Activated CD8-positive, alpha-beta memory T cell treated with anti-CD3 and anti-CD28 coated beads, Interleukin-2, amount 10 ng/mL, durations not matched to agents 7 days and 5 days (primary cell): ENCODE data around the gene PHACTR3. TPM values are rescaled to one million over a fixed set of nuclear protein-coding genes. Genes with fewer than 3 reads are reported as not detected.
"Not testable (repeated sequence)": the region's sequence is repeated elsewhere in the genome, so short reads cannot be mapped to it uniquely, and the experiment has no call there.

Source experiments
- ATAC-seq: fragments of 150-1000 bp; cut with Tn5 transposase; one replicate; pipeline ENCODE4 v1.10.0; 2021; ENCODE audit warnings: moderate library complexity
- CTCF ChIA-PET: fragments of 350-600 bp; sonication (Branson Sonifier 250); formaldehyde crosslinking; loops from one replicate; lab custom pipeline; 2021; ENCODE audit warnings: antibody characterized with exemption; lab: Charles Lee
- DNase-seq: peaks from one replicate; pipeline ENCODE4 v3.0.0-alpha.2; 2020
- H3K27ac Mint-ChIP-seq: one replicate; pipeline ENCODE4 v1.8.0; 2021; ENCODE audit warnings: mild to moderate bottlenecking, mixed read lengths
- H3K27me3 Mint-ChIP-seq: one replicate; pipeline ENCODE4 v1.8.0; 2021; ENCODE audit warnings: mixed read lengths
- H3K36me3 Mint-ChIP-seq: one replicate; pipeline ENCODE4 v1.8.0; 2021; ENCODE audit warnings: mild to moderate bottlenecking, mixed read lengths
- H3K4me1 Mint-ChIP-seq: one replicate; pipeline ENCODE4 v1.8.0; 2021; ENCODE audit warnings: mixed read lengths
- H3K4me3 Mint-ChIP-seq: one replicate; pipeline ENCODE4 v1.8.0; 2021; ENCODE audit warnings: mild to moderate bottlenecking, moderate library complexity, mixed read lengths
- H3K9me3 Mint-ChIP-seq: one replicate; pipeline ENCODE4 v1.8.0; 2022; ENCODE audit warnings: low read depth, mixed read lengths
- total RNA-seq, 2 experiments: library from RNA; stranded (reverse); gene quantifications; one replicate each; pipeline ENCODE4 v1.2.3, GENCODE V29; 2021

Gene PHACTR3
- total RNA-seq, 2 experiments from 2014 or later, result not detected

- no peak for DNase-seq
- Mint-ChIP-seq H3K27ac (no peak overlapping the region), H3K27me3 (peaks cover 53% of the 10 kb centered on the region), H3K4me1 (peaks cover 3% of the 10 kb centered on the region), H3K9me3 (no peaks in the 10 kb centered on the region), H3K36me3 (no peaks in the 10 kb centered on the region), H3K4me3 (no peak overlapping the region)
- no peak for ATAC-seq
- CTCF ChIA-PET, result no interaction called here
Measured at GRCh38 chr20:59605601-59606364, 1.4 kb downstream of the PHACTR3 start.

GRCh38 chr20:59606566-59606965, 2.2 kb downstream of the PHACTR3 start:
- peaks cover 51% of the 10 kb centered on the region for H3K27me3 Mint-ChIP-seq

GRCh38 chr20:59608396-59608795, 4.1 kb downstream of the PHACTR3 start:
- peaks cover 37% of the 10 kb centered on the region for H3K27me3 Mint-ChIP-seq
- H3K9me3 Mint-ChIP-seq, result no peaks in the 10 kb centered on the region
- H3K36me3 Mint-ChIP-seq, result no peaks in the 10 kb centered on the region
- DNase-seq, result no peak
- CTCF ChIA-PET, result interaction anchor here (1.0 to 1.2 kb wide), 2 partner anchors 10 to 37 kb away, joined by 4 to 5 read pairs; no protein-coding TSS in a partner anchor
- no peak overlapping the region for H3K4me3 Mint-ChIP-seq
- no peak overlapping the region for H3K27ac Mint-ChIP-seq
- peaks cover 3% of the 10 kb centered on the region for H3K4me1 Mint-ChIP-seq
- no peak for ATAC-seq

More at GRCh38 chr20:59606566-59606965, 2.2 kb downstream of the PHACTR3 start:
- no peaks in the 10 kb centered on the region for H3K36me3 Mint-ChIP-seq
- no peaks in the 10 kb centered on the region for H3K9me3 Mint-ChIP-seq
- H3K27ac Mint-ChIP-seq, result no peak overlapping the region
- DNase-seq, result no peak
- ATAC-seq, result no peak
- no peak overlapping the region for H3K4me3 Mint-ChIP-seq
- CTCF ChIA-PET, result no interaction called here
- peaks cover 3% of the 10 kb centered on the region for H3K4me1 Mint-ChIP-seq

GRCh38 chr20:59608871-59609270, 4.5 kb downstream of the PHACTR3 start:
- Mint-ChIP-seq H3K27ac (no peak overlapping the region), H3K9me3 (no peaks in the 10 kb centered on the region), H3K4me1 (peaks cover 3% of the 10 kb centered on the region), H3K4me3 (no peak overlapping the region), H3K36me3 (no peaks in the 10 kb centered on the region), H3K27me3 (peaks cover 33% of the 10 kb centered on the region)
- CTCF ChIA-PET, result interaction anchor here (1.0 to 1.2 kb wide), 2 partner anchors 11 to 37 kb away, joined by 4 to 5 read pairs; no protein-coding TSS in a partner anchor
- ATAC-seq (no peak), DNase-seq (no peak)

GRCh38 chr20:59611286-59611685, 6.9 kb downstream of the PHACTR3 start:
- Mint-ChIP-seq H3K27me3 (peaks cover 22% of the 10 kb centered on the region), H3K4me1 (peaks cover 3% of the 10 kb centered on the region), H3K9me3 (no peaks in the 10 kb centered on the region), H3K36me3 (no peaks in the 10 kb centered on the region), H3K4me3 (no peak overlapping the region), H3K27ac (no peak overlapping the region)
- DNase-seq, result no peak
- ATAC-seq, result no peak
- CTCF ChIA-PET, result no interaction called here

- Mint-ChIP-seq H3K36me3 (no peaks in the 10 kb centered on the region), H3K4me3 (no peak overlapping the region), H3K4me1 (peaks cover 3% of the 10 kb centered on the region), H3K9me3 (no peaks in the 10 kb centered on the region), H3K27me3 (peaks cover 6% of the 10 kb centered on the region), H3K27ac (no peak overlapping the region)
- no peak for DNase-seq
- no peak for ATAC-seq
- CTCF ChIA-PET, result no interaction called here
Measured at GRCh38 chr20:59613861-59614260, 9.5 kb downstream of the PHACTR3 start.

- no peak for ATAC-seq
- no peak overlapping the region for H3K4me3 Mint-ChIP-seq
- CTCF ChIA-PET, result no interaction called here
- DNase-seq, result no peak
- H3K9me3 Mint-ChIP-seq, result no peaks in the 10 kb centered on the region
- H3K27me3 Mint-ChIP-seq, result peaks cover 6% of the 10 kb centered on the region
- H3K27ac Mint-ChIP-seq, result no peak overlapping the region
- H3K36me3 Mint-ChIP-seq, result no peaks in the 10 kb centered on the region
- no peaks in the 10 kb centered on the region for H3K4me1 Mint-ChIP-seq
Measured at GRCh38 chr20:59614714-59615113, 10.4 kb downstream of the PHACTR3 start.

- H3K4me3 Mint-ChIP-seq, result no peak overlapping the region
- peaks cover 6% of the 10 kb centered on the region for H3K27me3 Mint-ChIP-seq
- ATAC-seq (no peak), DNase-seq (no peak)
- no peaks in the 10 kb centered on the region for H3K9me3 Mint-ChIP-seq
- no peak overlapping the region for H3K27ac Mint-ChIP-seq
- H3K36me3 Mint-ChIP-seq, result no peaks in the 10 kb centered on the region
- H3K4me1 Mint-ChIP-seq, result no peaks in the 10 kb centered on the region
- CTCF ChIA-PET, result no interaction called here
Measured at GRCh38 chr20:59616306-59616705, 12.0 kb downstream of the PHACTR3 start.

- Mint-ChIP-seq H3K27ac (no peak overlapping the region), H3K4me1 (no peaks in the 10 kb centered on the region), H3K27me3 (peaks cover 6% of the 10 kb centered on the region), H3K4me3 (no peak overlapping the region), H3K9me3 (no peaks in the 10 kb centered on the region), H3K36me3 (no peaks in the 10 kb centered on the region)
- no peak for ATAC-seq
- CTCF ChIA-PET, result interaction anchor here (0.9 kb wide), 1 partner anchor 19 kb away, joined by 3 read pairs; no protein-coding TSS in a partner anchor
- DNase-seq, result no peak
Measured at GRCh38 chr20:59617221-59617620, 12.9 kb downstream of the PHACTR3 start.

GRCh38 chr20:59618131-59618530, 13.8 kb downstream of the PHACTR3 start:
- Mint-ChIP-seq H3K4me1 (no peaks in the 10 kb centered on the region), H3K27me3 (peaks cover 6% of the 10 kb centered on the region), H3K4me3 (no peak overlapping the region), H3K27ac (no peak overlapping the region), H3K9me3 (no peaks in the 10 kb centered on the region), H3K36me3 (no peaks in the 10 kb centered on the region)
- ATAC-seq, result no peak
- CTCF ChIA-PET, result no interaction called here
- no peak for DNase-seq

- H3K4me1 Mint-ChIP-seq, H3K36me3 Mint-ChIP-seq, H3K9me3 Mint-ChIP-seq, DNase-seq, CTCF ChIA-PET, H3K27me3 Mint-ChIP-seq, H3K4me3 Mint-ChIP-seq, H3K27ac Mint-ChIP-seq, ATAC-seq: not testable (repeated sequence)
Measured at GRCh38 chr20:59618585-59618984, 14.2 kb downstream of the PHACTR3 start.

- ATAC-seq, result no peak
- H3K36me3 Mint-ChIP-seq, result no peaks in the 10 kb centered on the region
Measured at GRCh38 chr20:59620860-59621505, 16.6 kb downstream of the PHACTR3 start.

GRCh38 chr20:59622496-59622895, 18.2 kb downstream of the PHACTR3 start:
- Mint-ChIP-seq H3K4me1 (no peaks in the 10 kb centered on the region), H3K27me3 (peaks cover 6% of the 10 kb centered on the region), H3K9me3 (no peaks in the 10 kb centered on the region), H3K36me3 (no peaks in the 10 kb centered on the region), H3K27ac (no peak overlapping the region), H3K4me3 (no peak overlapping the region)
- ATAC-seq, result no peak
- DNase-seq, result no peak
- CTCF ChIA-PET, result no interaction called here

More at GRCh38 chr20:59620860-59621505, 16.6 kb downstream of the PHACTR3 start:
- DNase-seq, result no peak
- Mint-ChIP-seq H3K4me3 (no peak overlapping the region), H3K27me3 (peaks cover 6% of the 10 kb centered on the region), H3K9me3 (no peaks in the 10 kb centered on the region), H3K27ac (no peak overlapping the region), H3K4me1 (no peaks in the 10 kb centered on the region)
- CTCF ChIA-PET, result no interaction called here

GRCh38 chr20:59623133-59623532, 18.8 kb downstream of the PHACTR3 start:
- peaks cover 3% of the 10 kb centered on the region for H3K27me3 Mint-ChIP-seq
- CTCF ChIA-PET, result no interaction called here
- ATAC-seq (no peak), DNase-seq (no peak)
- no peaks in the 10 kb centered on the region for H3K9me3 Mint-ChIP-seq
- H3K36me3 Mint-ChIP-seq, result no peaks in the 10 kb centered on the region
- H3K27ac Mint-ChIP-seq, result no peak overlapping the region
- H3K4me3 Mint-ChIP-seq, result no peak overlapping the region
- no peaks in the 10 kb centered on the region for H3K4me1 Mint-ChIP-seq
